Hepatocyte (in vitro differentiated cells): ENCODE results near the gene ZNF229. TPM values are rescaled to one million over a fixed set of nuclear protein-coding genes. Genes with fewer than 3 reads are reported as not detected.
"Not testable (repeated sequence)": the region's sequence is repeated elsewhere in the genome, so short reads cannot be mapped to it uniquely, and the experiment has no call there.

Source experiments
- DNase-seq: peaks from one replicate; pipeline ENCODE4 v3.0.0-alpha.2; 2016; ENCODE audit warnings: low spot score
- H2AFZ ChIP-seq: fragments of 200-600 bp; sonication (generic); 2 replicates; pipeline ENCODE4 v1.6.0; 2016; ENCODE audit warnings: antibody characterized with exemption, mild to moderate bottlenecking
- H3K27ac ChIP-seq: fragments of 200-600 bp; sonication (generic); 2 replicates; pipeline ENCODE4 v1.5.1; 2016; ENCODE audit warnings: mild to moderate bottlenecking
- H3K27me3 ChIP-seq: fragments of 200-600 bp; sonication (generic); 2 replicates; pipeline ENCODE4 v1.6.1; 2016
- H3K36me3 ChIP-seq: fragments of 200-600 bp; sonication (generic); replicated peaks from 2 replicates; pipeline ENCODE4 v1.5.1; 2016; ENCODE audit warnings: low read depth; ENCODE audit not compliant: insufficient read depth
- H3K4me1 ChIP-seq: fragments of 200-600 bp; sonication (generic); 2 replicates; pipeline ENCODE4 v1.5.1; 2016; ENCODE audit warnings: mild to moderate bottlenecking, moderate library complexity; ENCODE audit not compliant: insufficient read depth
- H3K4me2 ChIP-seq: fragments of 200-600 bp; sonication (generic); 2 replicates; pipeline ENCODE4 v1.6.0; 2016
- H3K4me3 ChIP-seq: fragments of 200-600 bp; sonication (generic); 2 replicates; pipeline ENCODE4 v1.5.1; 2016; ENCODE audit warnings: mild to moderate bottlenecking
- H3K79me2 ChIP-seq: fragments of 200-600 bp; sonication (generic); 2 replicates; pipeline ENCODE4 v1.6.0; 2017; ENCODE audit warnings: mild to moderate bottlenecking
- H3K9me2 ChIP-seq: fragments of 200-600 bp; sonication (generic); replicated peaks from 2 replicates; pipeline ENCODE4 v1.6.0; 2017; ENCODE audit warnings: mild to moderate bottlenecking; ENCODE audit not compliant: insufficient read depth
- H3K9me3 ChIP-seq: fragments of 200-600 bp; sonication (generic); 2 replicates; pipeline ENCODE4 v1.5.1; 2016; ENCODE audit warnings: low read depth, mild to moderate bottlenecking
- H4K20me1 ChIP-seq: fragments of 200-600 bp; sonication (generic); 2 replicates; pipeline ENCODE4 v1.6.0; 2016; ENCODE audit warnings: mild to moderate bottlenecking; ENCODE audit not compliant: insufficient read depth, poor library complexity, severe bottlenecking
- EZH2 ChIP-seq: fragments of 200-600 bp; sonication (generic); IDR thresholded peaks from 2 replicates; pipeline ENCODE4 v1.6.1; 2016; ENCODE audit warnings: antibody characterized with exemption, mild to moderate bottlenecking, borderline replicate concordance
- EZH2phosphoT487 ChIP-seq: fragments of 200-600 bp; sonication (generic); IDR thresholded peaks from one replicate; pipeline ENCODE4 v1.6.1; 2018; ENCODE audit warnings: antibody characterized with exemption, mild to moderate bottlenecking, low read depth, moderate library complexity; ENCODE audit not compliant: unreplicated experiment, severe bottlenecking
- WGBS: methylation state at CpG from one replicate; pipeline ENCODE4 v1.1.6; 2016; ENCODE audit warnings: low lambda C conversion rate; ENCODE audit errors: missing lambda C conversion rate; 5-methylcytosine and 5-hydroxymethylcytosine counted together
- polyA plus RNA-seq: library from polyadenylated mRNA; unstranded; fragments of >200 nt; fragmentation: Nextera tagmentation; extraction: Ambion mirVana; gene quantifications from 2 replicates; pipeline ENCODE4 v1.2.1, GENCODE V29; 2016
- total RNA-seq: library from RNA; depleted of rRNA; stranded (reverse); fragments of >200 nt; gene quantifications from 2 replicates; pipeline ENCODE4 v1.2.3, GENCODE V29; 2014
- TF ChIP-seq, protein P1 (sequence below): fragments of 200-600 bp; sonication (generic); IDR thresholded peaks from 2 replicates; pipeline ENCODE4 v1.5.1; 2016; ENCODE audit warnings: antibody characterized with exemption, mild to moderate bottlenecking; ENCODE audit not compliant: poor library complexity

Gene ZNF229
- total and polyA plus RNA-seq, 2 experiments from 2014 or later: 6.6 to 15.2 TPM

DNA sequence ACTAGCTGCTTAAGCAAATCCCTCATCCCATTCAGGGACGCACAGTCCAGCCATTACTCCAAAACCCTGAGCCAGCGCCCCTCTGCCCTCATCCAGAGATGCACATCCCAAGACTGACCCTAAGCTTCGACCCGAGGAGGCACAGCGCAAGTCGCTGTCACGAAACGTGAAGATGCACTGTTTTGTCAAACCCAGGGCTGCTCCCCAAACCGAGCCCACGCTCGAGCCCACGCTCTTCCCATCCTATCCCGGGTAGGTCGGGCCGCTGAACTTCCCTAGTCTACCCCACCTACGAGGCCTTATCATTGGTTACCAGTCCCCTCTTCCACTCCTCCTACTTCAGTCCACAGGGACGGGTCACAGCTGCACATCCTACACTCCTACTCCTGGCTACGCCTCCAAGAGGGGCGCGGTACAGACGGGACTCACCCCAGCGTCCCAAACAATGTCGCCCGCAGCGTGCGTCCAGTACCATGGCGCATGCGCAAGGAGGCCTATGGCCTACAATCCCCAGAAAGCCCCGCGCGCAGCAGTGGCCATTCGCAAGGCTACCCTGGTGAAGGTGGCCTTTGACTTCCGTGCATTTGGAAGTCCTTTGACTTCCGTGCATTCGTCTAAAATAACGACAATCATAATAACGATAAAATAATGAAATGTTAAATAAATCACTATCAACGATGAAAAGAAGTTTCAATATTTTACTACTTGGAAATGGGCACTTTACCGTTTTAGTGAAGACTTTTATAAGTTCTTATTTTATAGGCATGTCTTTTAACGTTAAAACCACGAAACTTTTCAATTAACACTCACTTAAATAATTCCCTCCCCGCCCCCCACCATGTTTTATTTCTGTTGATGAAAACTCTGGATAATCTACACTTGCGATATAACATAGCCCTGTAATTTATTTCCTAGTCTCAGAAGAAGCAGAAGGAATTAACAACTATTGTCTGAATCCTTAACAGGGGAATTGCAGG is 46.8 kb downstream of the ZNF229 start, which contains the start of gene ZNF285:
Gene ZNF285 (minus strand): TSS at position 470 of the 977 bp plus-strand sequence. CDS start 4,395 bp downstream, outside the sequence.
- WGBS: 6% methylated on average over 43 of the region's 43 CpGs
- peak within 1 kb of the TSS; percentile 92 for H2AFZ ChIP-seq
- no peaks in the 10 kb centered on the region for H3K9me2 ChIP-seq
- H3K36me3 ChIP-seq: no peaks in the 10 kb centered on the region
- TF ChIP-seq EZH2: no peak
- TF ChIP-seq, protein P1, sequence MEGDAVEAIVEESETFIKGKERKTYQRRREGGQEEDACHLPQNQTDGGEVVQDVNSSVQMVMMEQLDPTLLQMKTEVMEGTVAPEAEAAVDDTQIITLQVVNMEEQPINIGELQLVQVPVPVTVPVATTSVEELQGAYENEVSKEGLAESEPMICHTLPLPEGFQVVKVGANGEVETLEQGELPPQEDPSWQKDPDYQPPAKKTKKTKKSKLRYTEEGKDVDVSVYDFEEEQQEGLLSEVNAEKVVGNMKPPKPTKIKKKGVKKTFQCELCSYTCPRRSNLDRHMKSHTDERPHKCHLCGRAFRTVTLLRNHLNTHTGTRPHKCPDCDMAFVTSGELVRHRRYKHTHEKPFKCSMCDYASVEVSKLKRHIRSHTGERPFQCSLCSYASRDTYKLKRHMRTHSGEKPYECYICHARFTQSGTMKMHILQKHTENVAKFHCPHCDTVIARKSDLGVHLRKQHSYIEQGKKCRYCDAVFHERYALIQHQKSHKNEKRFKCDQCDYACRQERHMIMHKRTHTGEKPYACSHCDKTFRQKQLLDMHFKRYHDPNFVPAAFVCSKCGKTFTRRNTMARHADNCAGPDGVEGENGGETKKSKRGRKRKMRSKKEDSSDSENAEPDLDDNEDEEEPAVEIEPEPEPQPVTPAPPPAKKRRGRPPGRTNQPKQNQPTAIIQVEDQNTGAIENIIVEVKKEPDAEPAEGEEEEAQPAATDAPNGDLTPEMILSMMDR: no peak
- TF ChIP-seq EZH2phosphoT487: no peak
- H3K9me3 ChIP-seq: no peaks in the 10 kb centered on the region
- no peaks in the 10 kb centered on the region for H3K79me2 ChIP-seq
- DNase-seq: peak; percentile 97
- H3K4me2 ChIP-seq: peak within 1 kb of the TSS; percentile 85
- H3K4me3 ChIP-seq: peak within 1 kb of the TSS; percentile 57
- H3K27me3 ChIP-seq: no peaks in the 10 kb centered on the region
- H3K27ac ChIP-seq: no peak within 1 kb of the TSS
- H3K4me1 ChIP-seq: no peaks in the 10 kb centered on the region
- H4K20me1 ChIP-seq: no peaks in the 10 kb centered on the region

DNA sequence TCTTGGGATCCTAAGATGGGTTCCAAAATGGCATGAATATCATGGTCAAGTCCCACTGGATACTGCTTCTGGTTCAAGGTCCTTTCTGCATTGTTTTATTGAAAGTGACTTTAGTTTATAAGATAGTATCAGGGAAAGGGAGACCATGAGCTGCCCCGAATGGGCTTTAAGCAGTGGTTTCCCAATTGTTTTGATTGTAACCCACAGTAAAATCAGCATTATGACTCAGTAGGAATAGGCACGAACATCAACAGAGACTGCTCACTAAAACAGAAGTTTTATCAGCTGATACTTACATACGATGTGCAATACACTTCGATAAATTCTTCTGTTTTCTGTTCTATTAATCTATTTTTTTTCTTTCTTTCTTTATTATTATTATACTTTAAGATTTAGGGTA is 59.0 kb downstream of the ZNF229 start:
- H3K9me3 ChIP-seq, H3K4me3 ChIP-seq, H3K4me1 ChIP-seq, H3K27ac ChIP-seq, H4K20me1 ChIP-seq, H3K4me2 ChIP-seq, DNase-seq, H3K36me3 ChIP-seq, H3K9me2 ChIP-seq, H3K27me3 ChIP-seq, H2AFZ ChIP-seq, H3K79me2 ChIP-seq: not testable (repeated sequence)
- WGBS: 94% methylated on average over 4 of the region's 4 CpGs

Other genes starting within 250 kb of the ZNF229 start
- 13.6 and 15.4 TPM in 2 replicates for gene ZNF227, start 235.9 kb downstream of the ZNF229 start, total RNA-seq
- gene ZNF227, start 235.9 kb downstream of the ZNF229 start, polyA plus RNA-seq: 8.2 and 8.6 TPM in 2 replicates
- 2.4 and 2.6 TPM in 2 replicates for gene ZNF233, start 188.6 kb downstream of the ZNF229 start, total RNA-seq
- gene ZNF233, start 188.6 kb downstream of the ZNF229 start, polyA plus RNA-seq: 0.66 and 2.8 TPM in 2 replicates
- 5.6 and 10.1 TPM in 2 replicates for gene ZNF235, start 143.4 kb downstream of the ZNF229 start, total RNA-seq
- 2.7 and 2.8 TPM in 2 replicates for gene ZNF235, start 143.4 kb downstream of the ZNF229 start, polyA plus RNA-seq
- 6.7 and 8.8 TPM in 2 replicates for gene ZNF112, start 91.8 kb downstream of the ZNF229 start, total RNA-seq
- 2.6 and 3.3 TPM in 2 replicates for gene ZNF112, start 91.8 kb downstream of the ZNF229 start, polyA plus RNA-seq
- gene ZNF285, start 46.9 kb downstream of the ZNF229 start, total RNA-seq: 3.1 and 3.9 TPM in 2 replicates
- gene ZNF285, start 46.9 kb downstream of the ZNF229 start, polyA plus RNA-seq: 3.3 and 3.4 TPM in 2 replicates
- gene ZNF180, start 52.0 kb upstream of the ZNF229 start, total RNA-seq: 10.1 and 25.4 TPM in 2 replicates
- 3.1 and 3.2 TPM in 2 replicates for gene ZNF180, start 52.0 kb upstream of the ZNF229 start, polyA plus RNA-seq
- 1.5 and 1.6 TPM in 2 replicates for gene CEACAM20, start 81.2 kb upstream of the ZNF229 start, total RNA-seq
- 0.24 and 0.39 TPM in 2 replicates for gene CEACAM20, start 81.2 kb upstream of the ZNF229 start, polyA plus RNA-seq
- gene IGSF23, start 165.1 kb upstream of the ZNF229 start, total RNA-seq: 2.1 TPM in 2 replicates
- 0.21 and 3.8 TPM in 2 replicates for gene IGSF23, start 165.1 kb upstream of the ZNF229 start, polyA plus RNA-seq
- 123 and 124 TPM in 2 replicates for gene PVR, start 195.4 kb upstream of the ZNF229 start, total RNA-seq
- 76.4 and 85.6 TPM in 2 replicates for gene PVR, start 195.4 kb upstream of the ZNF229 start, polyA plus RNA-seq
- gene CEACAM19, start 223.0 kb upstream of the ZNF229 start, total RNA-seq: 2.8 and 5.1 TPM in 2 replicates
- gene CEACAM19, start 223.0 kb upstream of the ZNF229 start, polyA plus RNA-seq: 4.9 and 5.6 TPM in 2 replicates